Measurements from ENCODE around the gene CEMIP.

GRCh38 chr15:80878242-80878866 lies 99.2 kb downstream of the CEMIP start:
- TF ChIP-seq EZH2 (IDR thresholded peaks at IDR 0.05) (no peak), CTCF (IDR thresholded peaks at IDR 0.05) (no peak), EZH2phosphoT487 (IDR thresholded peaks at IDR 0.05) (no peak)

Measured in neural progenitor cell (in vitro differentiated cells).